WERI-Rb-1 (cell line): ENCODE data around the gene CABP2.

Experiments used
- DNase-seq: peaks from one replicate; pipeline ENCODE4 v3.0.0-alpha.2; 2020
- H3K27ac ChIP-seq: fragments of 250-450 bp; sonication (Bioruptor Pico); 2 replicates; pipeline ENCODE4 v1.5.1; 2020; ENCODE audit warnings: mild to moderate bottlenecking, moderate library complexity
- H3K27me3 ChIP-seq: fragments of 250-450 bp; sonication (Bioruptor Pico); 2 replicates; pipeline ENCODE4 v1.5.1; 2021; ENCODE audit warnings: mild to moderate bottlenecking, low read depth, moderate library complexity; ENCODE audit not compliant: insufficient read depth, severe bottlenecking
- H3K36me3 ChIP-seq: fragments of 250-450 bp; sonication (Bioruptor Pico); 2 replicates; pipeline ENCODE4 v1.5.1; 2020; ENCODE audit warnings: mild to moderate bottlenecking, moderate library complexity
- H3K4me3 ChIP-seq: 2 replicates; pipeline ENCODE4 v1.5.1; 2011; ENCODE audit warnings: low read depth, mild to moderate bottlenecking, control low read depth, low read length
- H3K9me3 ChIP-seq: fragments of 250-450 bp; sonication (Bioruptor Pico); 2 replicates; pipeline ENCODE4 v1.5.1; 2021; ENCODE audit warnings: mild to moderate bottlenecking, moderate library complexity; ENCODE audit not compliant: severe bottlenecking
- CTCF ChIP-seq: IDR thresholded peaks from 2 replicates; pipeline ENCODE4 v1.5.1; 2011; ENCODE audit warnings: low read depth, mild to moderate bottlenecking, control low read depth, inconsistent platforms, low read length

The CABP2 gene

GRCh38 chr11:67504005-67504949 is 19.0 kb downstream of the CABP2 start:
- peaks cover 47% of the 10 kb centered on the region for H3K36me3 ChIP-seq
- no peak for DNase-seq
- no peaks in the 10 kb centered on the region for H3K9me3 ChIP-seq
- H3K4me3 ChIP-seq: peak overlapping the region; percentile 88
- no peak for TF ChIP-seq CTCF
- H3K27me3 ChIP-seq: no peaks in the 10 kb centered on the region
- H3K27ac ChIP-seq: peak overlapping the region; percentile 71

GRCh38 chr11:67503119-67504004 is 19.9 kb downstream of the CABP2 start:
- TF ChIP-seq CTCF: no peak
- peaks cover 51% of the 10 kb centered on the region for H3K36me3 ChIP-seq
- H3K4me3 ChIP-seq: peak overlapping the region; percentile 88

GRCh38 chr11:67502328-67502979 is 20.8 kb downstream of the CABP2 start:
- DNase-seq: no peak
- H3K27ac ChIP-seq: no peak overlapping the region
- no peak for TF ChIP-seq CTCF

More at GRCh38 chr11:67503119-67504004, 19.9 kb downstream of the CABP2 start:
- Histone ChIP-seq H3K27me3 (no peaks in the 10 kb centered on the region), H3K27ac (peak overlapping the region; percentile 71), H3K9me3 (no peaks in the 10 kb centered on the region)
- DNase-seq: peak; percentile 81

GRCh38 chr11:67501854-67502253 is 21.4 kb downstream of the CABP2 start:
- DNase-seq: no peak
- Histone ChIP-seq H3K4me3 (no peak overlapping the region), H3K9me3 (no peaks in the 10 kb centered on the region), H3K27ac (no peak overlapping the region), H3K27me3 (no peaks in the 10 kb centered on the region), H3K36me3 (peaks cover 51% of the 10 kb centered on the region)
- no peak for TF ChIP-seq CTCF

More at GRCh38 chr11:67502328-67502979, 20.8 kb downstream of the CABP2 start:
- H3K36me3 ChIP-seq: peaks cover 51% of the 10 kb centered on the region
- H3K9me3 ChIP-seq: no peaks in the 10 kb centered on the region
- H3K27me3 ChIP-seq: no peaks in the 10 kb centered on the region
- no peak overlapping the region for H3K4me3 ChIP-seq

GRCh38 chr11:67500831-67501715 is 22.2 kb downstream of the CABP2 start:
- DNase-seq: no peak
- no peak overlapping the region for H3K27ac ChIP-seq
- H3K9me3 ChIP-seq: no peaks in the 10 kb centered on the region
- H3K36me3 ChIP-seq: peaks cover 51% of the 10 kb centered on the region
- H3K27me3 ChIP-seq: no peaks in the 10 kb centered on the region
- no peak overlapping the region for H3K4me3 ChIP-seq
- no peak for TF ChIP-seq CTCF
